Left lung (tissue), 10 donors: Measurements from ENCODE around the gene PORCN. TPM values are rescaled to one million over a fixed set of nuclear protein-coding genes. Genes with fewer than 3 reads are reported as not detected.

Experiments used
- ATAC-seq: fragments of 200-7000 bp; cut with Tn5 transposase; one replicate; pipeline ENCODE4 v1.9.1; 2020; ENCODE audit warnings: moderate library complexity
- DNase-seq, 4 donors: peaks; one replicate each; pipeline ENCODE4 v3.0.0-alpha.2; 2013 to 2020
- H3K27ac ChIP-seq, 2 donors: fragments of 200-600 bp; sonication (generic) in 1 of 2; one replicate each; pipeline versions ENCODE4 v1.5.0 to v1.8.0; 2020 to 2021
- H3K27me3 ChIP-seq, 2 donors: fragments of 200-600 bp; sonication (generic) in 1 of 2; one replicate each; pipeline versions ENCODE4 v1.5.0 to v1.8.0; 2020 to 2021
- H3K36me3 ChIP-seq, 2 donors: fragments of 200-600 bp; sonication (generic) in 1 of 2; one replicate each; pipeline versions ENCODE4 v1.5.0 to v1.8.0; 2020 to 2021
- H3K4me1 ChIP-seq, 2 donors: fragments of 200-600 bp; one replicate each; pipeline ENCODE4 v1.8.0; 2021
- H3K4me3 ChIP-seq, 2 donors: fragments of 200-600 bp; sonication (generic) in 1 of 2; one replicate each; pipeline versions ENCODE4 v1.5.0 to v1.8.0; 2020 to 2021; ENCODE audit warnings: mild to moderate bottlenecking in 1 of 2
- H3K9me3 ChIP-seq, 2 donors: fragments of 200-600 bp; sonication (generic) in 1 of 2; one replicate each; pipeline versions ENCODE4 v1.5.0 to v1.8.0; 2020 to 2021
- CTCF ChIP-seq, 2 donors: fragments of 200-600 bp; sonication (generic) in 1 of 2; IDR thresholded peaks; one replicate each; pipeline versions ENCODE4 v1.5.0 to v1.8.0; 2021; ENCODE audit warnings: antibody characterized with exemption in 2 of 2
- intact Hi-C, 2 donors: fragments of 100-400 bp; cut with DNase I; formaldehyde crosslinking; loops; one replicate each; pipeline versions ENCODE4 v1.11.2 to v1.14.2; 2022
- polyA plus RNA-seq, 6 donors: library from polyadenylated mRNA; unstranded; fragments of 120-200 nt; gene quantifications; one replicate each; pipeline ENCODE4 v1.2.1, GENCODE V29; 2013; ENCODE audit not compliant: insufficient read length in 6 of 6
- total RNA-seq, 2 donors: library from RNA; stranded (reverse); fragmentation: NEBNext Ultra II Directional; extraction: Animal tissue kit (Norgen Biotek cat#: 25700); gene quantifications; one replicate each; pipeline ENCODE4 v1.2.1, GENCODE V29; 2021
- donor health status: DM: no; HTN: yes; CAD: no.
- donor health status: DM: no; HTN: no; CAD: no.

PORCN gene
- total and polyA plus RNA-seq, 8 donors = 6.7 to 12.2 (median 8.7) TPM

GRCh38 chrX:48533165-48533564, 24.4 kb downstream of the PORCN start:
- Histone ChIP-seq H3K4me3 (no peak overlapping the region), H3K9me3 (no peaks in the 10 kb centered on the region), H3K27me3 (no peaks in the 10 kb centered on the region), H3K4me1 (no peaks in the 10 kb centered on the region), H3K36me3 (peaks cover 0 to 4% of the 10 kb centered on the region in 2 donors), H3K27ac (no peak overlapping the region)
- intact Hi-C loops = no loop called here
- no peak for TF ChIP-seq CTCF (IDR thresholded peaks at IDR 0.05)
- no peak for ATAC-seq
- no peak for DNase-seq

GRCh38 chrX:48538641-48539344, 30.0 kb downstream of the PORCN start:
- Histone ChIP-seq H3K27me3 (no peaks in the 10 kb centered on the region), H3K27ac (peak overlapping the region; percentile 81 to 89), H3K9me3 (no peaks in the 10 kb centered on the region), H3K4me3 (peak overlapping the region in 1 of 2 donors; percentile 66), H3K4me1 (peaks cover 0 to 10% of the 10 kb centered on the region in 2 donors), H3K36me3 (peaks cover 0 to 3% of the 10 kb centered on the region in 2 donors)
- no peak for TF ChIP-seq CTCF (IDR thresholded peaks at IDR 0.05)
- no peak for ATAC-seq
- DNase-seq = no peak
- intact Hi-C loops = no loop called here

GRCh38 chrX:48539345-48540027, 30.7 kb downstream of the PORCN start, which contains the start of gene TBC1D25:
TSS of gene TBC1D25 (plus strand) at chrX:48539714. CDS start at chrX:48539798, 84 bp downstream.
- intact Hi-C loops = no loop called here
- no peaks in the 10 kb centered on the region for H3K27me3 ChIP-seq
- ATAC-seq = peak; percentile 95
- H3K27ac ChIP-seq = peak within 1 kb of the TSS; percentile 81 to 89
- H3K9me3 ChIP-seq = no peaks in the 10 kb centered on the region
- H3K36me3 ChIP-seq = peaks cover 0 to 3% of the 10 kb centered on the region in 2 donors
- H3K4me1 ChIP-seq = peaks cover 0 to 10% of the 10 kb centered on the region in 2 donors
- DNase-seq = peak; percentile 91 to 97 (median 96)
- no peak for TF ChIP-seq CTCF (IDR thresholded peaks at IDR 0.05)
- H3K4me3 ChIP-seq = peak within 1 kb of the TSS; percentile 55 to 66

GRCh38 chrX:48540028-48540375, 31.2 kb downstream of the PORCN start:
- ATAC-seq (peak; percentile 76), DNase-seq (peak in 2 of 4 donors; percentile 44 to 51)
- Histone ChIP-seq H3K4me1 (peaks cover 0 to 10% of the 10 kb centered on the region in 2 donors), H3K27me3 (no peaks in the 10 kb centered on the region), H3K36me3 (peaks cover 0 to 8% of the 10 kb centered on the region in 2 donors), H3K4me3 (peak overlapping the region; percentile 55 to 66), H3K27ac (peak overlapping the region; percentile 81 to 89), H3K9me3 (no peaks in the 10 kb centered on the region)
- no peak for TF ChIP-seq CTCF (IDR thresholded peaks at IDR 0.05)
- intact Hi-C loops = no loop called here

- Histone ChIP-seq H3K27me3 (no peaks in the 10 kb centered on the region), H3K27ac (no peak overlapping the region), H3K36me3 (peaks cover 0 to 8% of the 10 kb centered on the region in 2 donors), H3K9me3 (no peaks in the 10 kb centered on the region), H3K4me3 (peak overlapping the region; percentile 55 to 66), H3K4me1 (peaks cover 0 to 10% of the 10 kb centered on the region in 2 donors)
- intact Hi-C loops = no loop called here
- no peak for TF ChIP-seq CTCF (IDR thresholded peaks at IDR 0.05)
- no peak for DNase-seq
- no peak for ATAC-seq
These were observed 31.7 kb downstream of the PORCN start for GRCh38 chrX:48540480-48540879.
